HepG2 (cell line): ENCODE measurements around the gene LYSMD3. TPM values are rescaled to one million over a fixed set of nuclear protein-coding genes. Genes with fewer than 3 reads are reported as not detected.

Experiments
- GATA4 ChIP-seq: sonication (generic); IDR thresholded peaks from 2 replicates; pipeline ENCODE4 v1.6.1; 2016; ENCODE audit warnings: antibody characterized with exemption, low read depth, borderline replicate concordance
- MXI1 ChIP-seq: IDR thresholded peaks from 3 replicates; pipeline ENCODE4 v1.6.1; 2012; ENCODE audit warnings: low read depth, low read length, inconsistent platforms, borderline replicate concordance
- SMAD3 ChIP-seq: sonication (generic); formaldehyde crosslinking; IDR thresholded peaks from 2 replicates; pipeline ENCODE4 v1.4.0; 2020; ENCODE audit warnings: missing genetic modification reagents
- SP140L ChIP-seq: sonication (generic); formaldehyde crosslinking; IDR thresholded peaks from 2 replicates; pipeline ENCODE4 v1.4.0; 2020; ENCODE audit warnings: missing genetic modification reagents, borderline replicate concordance
- ZBTB21 ChIP-seq: sonication (generic); formaldehyde crosslinking; IDR thresholded peaks from 2 replicates; pipeline ENCODE4 v1.4.0; 2020; ENCODE audit warnings: missing genetic modification reagents
- ZNF552 ChIP-seq: sonication (generic); formaldehyde crosslinking; IDR thresholded peaks from 2 replicates; pipeline ENCODE4 v1.9.0; 2022; ENCODE audit warnings: missing genetic modification reagents, mild to moderate bottlenecking, borderline replicate concordance
- polyA plus RNA-seq, 8 experiments: library from polyadenylated mRNA; depleted of rRNA in 3 of 8; stranded (reverse) in 7 of 8; unstranded in 1 of 8; fragments of >200 nt; fragmentation: Illumina TruSeq in 4 of 8; extraction: Trizol in 4 of 8; gene quantifications; 2 replicates each; pipeline versions ENCODE4 v1.2.1 to v1.2.3, GENCODE V29; 2011 to 2016; ENCODE audit warnings: low read depth in 4 of 8, missing spikeins in 1 of 8, mixed read lengths in 1 of 8; ENCODE audit not compliant: insufficient read depth in 1 of 8
- total RNA-seq, 5 experiments: library from RNA; depleted of rRNA; stranded (reverse); fragments of >200 nt; fragmentation: Illumina TruSeq; extraction: Trizol; gene quantifications; 2 replicates each; pipeline ENCODE4 v1.2.3, GENCODE V29; 2016; ENCODE audit warnings: low read depth in 1 of 5
- TF ChIP-seq, protein P1 (sequence below), 2 experiments: sonication (generic) in 1 of 2; formaldehyde crosslinking in 1 of 2; IDR thresholded peaks; 2 replicates each; pipeline versions ENCODE4 v1.6.1 to v1.9.0; 2014 to 2022; ENCODE audit warnings: antibody characterized with exemption in 1 of 2, borderline replicate concordance in 1 of 2, inconsistent platforms in 1 of 2, low read depth in 1 of 2, missing genetic modification reagents in 1 of 2

The LYSMD3 gene
- total and polyA plus RNA-seq, 2 of the 13 experiments (the other 11 are each of a cell fraction or from before 2014, with no cell fraction given): 9.1 to 13.8 TPM

- TF ChIP-seq, protein P1, sequence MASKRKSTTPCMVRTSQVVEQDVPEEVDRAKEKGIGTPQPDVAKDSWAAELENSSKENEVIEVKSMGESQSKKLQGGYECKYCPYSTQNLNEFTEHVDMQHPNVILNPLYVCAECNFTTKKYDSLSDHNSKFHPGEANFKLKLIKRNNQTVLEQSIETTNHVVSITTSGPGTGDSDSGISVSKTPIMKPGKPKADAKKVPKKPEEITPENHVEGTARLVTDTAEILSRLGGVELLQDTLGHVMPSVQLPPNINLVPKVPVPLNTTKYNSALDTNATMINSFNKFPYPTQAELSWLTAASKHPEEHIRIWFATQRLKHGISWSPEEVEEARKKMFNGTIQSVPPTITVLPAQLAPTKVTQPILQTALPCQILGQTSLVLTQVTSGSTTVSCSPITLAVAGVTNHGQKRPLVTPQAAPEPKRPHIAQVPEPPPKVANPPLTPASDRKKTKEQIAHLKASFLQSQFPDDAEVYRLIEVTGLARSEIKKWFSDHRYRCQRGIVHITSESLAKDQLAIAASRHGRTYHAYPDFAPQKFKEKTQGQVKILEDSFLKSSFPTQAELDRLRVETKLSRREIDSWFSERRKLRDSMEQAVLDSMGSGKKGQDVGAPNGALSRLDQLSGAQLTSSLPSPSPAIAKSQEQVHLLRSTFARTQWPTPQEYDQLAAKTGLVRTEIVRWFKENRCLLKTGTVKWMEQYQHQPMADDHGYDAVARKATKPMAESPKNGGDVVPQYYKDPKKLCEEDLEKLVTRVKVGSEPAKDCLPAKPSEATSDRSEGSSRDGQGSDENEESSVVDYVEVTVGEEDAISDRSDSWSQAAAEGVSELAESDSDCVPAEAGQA (IDR thresholded peaks at IDR 0.05; ENCODE audit: low read depth): no peak
- TF ChIP-seq, protein P1 (CRISPR knock-in tag; IDR thresholded peaks at IDR 0.05; ENCODE audit: borderline replicate concordance): no peak
- TF ChIP-seq ZBTB21 (CRISPR knock-in tag) (no peak), GATA4 (no peak), SMAD3 (CRISPR knock-in tag) (no peak), MXI1 (no peak), ZNF552 (CRISPR knock-in tag) (no peak), SP140L (CRISPR knock-in tag) (no peak)
Observed at GRCh38 chr5:90571147-90571773, 41.9 kb upstream of the LYSMD3 start (continued).
